Measurements from ENCODE around the gene IGFBP3. TPM values are rescaled to one million over a fixed set of nuclear protein-coding genes. Genes with fewer than 3 reads are reported as not detected.

Gene IGFBP3
- total RNA-seq, 2 experiments from 2014 or later: 8.0 to 10.0 TPM

DNA sequence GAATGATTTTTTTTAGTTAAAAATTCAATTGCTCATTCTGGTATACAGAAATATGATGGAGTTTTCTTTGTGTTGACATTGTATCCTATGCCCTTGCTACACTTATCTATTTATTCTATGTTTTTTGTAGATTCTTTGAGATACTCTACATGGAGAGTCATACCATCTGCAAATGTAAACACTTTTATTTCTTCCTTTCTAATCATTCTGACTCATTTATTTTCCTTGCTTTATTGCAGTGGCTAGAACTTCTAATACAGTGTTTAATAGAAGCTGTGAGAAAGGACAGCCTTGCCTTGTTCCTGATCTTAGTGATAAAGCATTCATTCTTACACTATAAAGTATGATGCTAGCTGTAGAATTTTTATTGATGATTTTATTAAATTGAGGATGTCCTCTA, 9.9 kb upstream of the IGFBP3 start:
- ChIA-PET CTCF (interaction anchor here (0.6 kb wide), 1 partner anchor 9 kb away, joined by 3 read pairs; no protein-coding TSS in a partner anchor), POLR2A (no interaction called here)
- H3K9me3 Mint-ChIP-seq: peaks cover 3% of the 10 kb centered on the region
- no peak for ATAC-seq (ENCODE audit: poor library complexity)
- no peaks in the 10 kb centered on the region for H3K4me1 Mint-ChIP-seq (ENCODE audit: low read depth)
- no peak for DNase-seq
- TF ChIP-seq, protein P1, sequence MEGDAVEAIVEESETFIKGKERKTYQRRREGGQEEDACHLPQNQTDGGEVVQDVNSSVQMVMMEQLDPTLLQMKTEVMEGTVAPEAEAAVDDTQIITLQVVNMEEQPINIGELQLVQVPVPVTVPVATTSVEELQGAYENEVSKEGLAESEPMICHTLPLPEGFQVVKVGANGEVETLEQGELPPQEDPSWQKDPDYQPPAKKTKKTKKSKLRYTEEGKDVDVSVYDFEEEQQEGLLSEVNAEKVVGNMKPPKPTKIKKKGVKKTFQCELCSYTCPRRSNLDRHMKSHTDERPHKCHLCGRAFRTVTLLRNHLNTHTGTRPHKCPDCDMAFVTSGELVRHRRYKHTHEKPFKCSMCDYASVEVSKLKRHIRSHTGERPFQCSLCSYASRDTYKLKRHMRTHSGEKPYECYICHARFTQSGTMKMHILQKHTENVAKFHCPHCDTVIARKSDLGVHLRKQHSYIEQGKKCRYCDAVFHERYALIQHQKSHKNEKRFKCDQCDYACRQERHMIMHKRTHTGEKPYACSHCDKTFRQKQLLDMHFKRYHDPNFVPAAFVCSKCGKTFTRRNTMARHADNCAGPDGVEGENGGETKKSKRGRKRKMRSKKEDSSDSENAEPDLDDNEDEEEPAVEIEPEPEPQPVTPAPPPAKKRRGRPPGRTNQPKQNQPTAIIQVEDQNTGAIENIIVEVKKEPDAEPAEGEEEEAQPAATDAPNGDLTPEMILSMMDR (IDR thresholded peaks at IDR 0.05): no peak
- no peaks in the 10 kb centered on the region for H3K36me3 Mint-ChIP-seq (ENCODE audit: low read depth)
- no peaks in the 10 kb centered on the region for H3K4me1 ChIP-seq (ENCODE audit: insufficient read depth, low read length)
- no peaks in the 10 kb centered on the region for H3K36me3 ChIP-seq (ENCODE audit: insufficient read depth, low read length)
- no peak overlapping the region for H3K27ac Mint-ChIP-seq
- H3K27ac ChIP-seq (ENCODE audit: low read depth in 1 of 2, low read length in 2 of 2): no peak overlapping the region
- no peak overlapping the region for H3K4me3 Mint-ChIP-seq
- H3K4me3 ChIP-seq (ENCODE audit: low read length): no peak overlapping the region
- intact Hi-C loops (cut with DNase I, micrococcal nuclease): no loop called here
- H3K27me3 Mint-ChIP-seq: peaks cover 12% of the 10 kb centered on the region
- peaks cover 0 to 5% of the 10 kb centered on the region in 2 experiments for H3K27me3 ChIP-seq (ENCODE audit: control insufficient read depth in 1 of 2, insufficient read depth in 2 of 2, low read length in 2 of 2)
- H3K9me3 ChIP-seq (ENCODE audit: control insufficient read depth in 1 of 2, insufficient read depth in 1 of 2, low read length in 2 of 2): no peaks in the 10 kb centered on the region

DNA sequence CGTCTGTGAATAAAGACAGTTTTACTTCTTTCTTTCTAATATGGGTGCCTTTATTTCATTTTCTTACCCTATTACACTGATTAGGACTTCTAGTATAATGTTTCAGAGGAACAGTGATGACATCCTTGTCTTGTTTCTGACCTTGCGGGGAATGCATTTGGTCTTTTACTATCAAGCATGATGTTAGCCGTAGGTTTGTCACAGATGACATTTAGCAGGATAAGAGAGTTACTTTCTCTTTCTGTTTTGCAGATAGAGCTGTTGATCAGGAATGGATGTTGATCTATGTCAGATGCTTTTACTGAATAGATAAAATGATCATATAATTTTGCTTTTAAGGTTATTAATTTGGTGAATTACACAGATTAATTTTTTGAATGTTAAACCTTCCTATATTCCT, 6.6 kb upstream of the IGFBP3 start:
- Histone ChIP-seq H3K4me1 (ENCODE audit: insufficient read depth, low read length) (peaks cover 6% of the 10 kb centered on the region), H3K27ac (ENCODE audit: low read depth in 1 of 2, low read length in 2 of 2) (no peak overlapping the region), H3K9me3 (ENCODE audit: control insufficient read depth in 1 of 2, insufficient read depth in 1 of 2, low read length in 2 of 2) (no peaks in the 10 kb centered on the region), H3K27me3 (ENCODE audit: control insufficient read depth in 1 of 2, insufficient read depth in 2 of 2, low read length in 2 of 2) (peaks cover 5 to 13% of the 10 kb centered on the region in 2 experiments), H3K4me3 (ENCODE audit: low read length) (no peak overlapping the region), H3K36me3 (ENCODE audit: insufficient read depth, low read length) (no peaks in the 10 kb centered on the region)
- no peak overlapping the region for H3K4me3 Mint-ChIP-seq
- TF ChIP-seq, protein P1 (IDR thresholded peaks at IDR 0.05): no peak
- H3K36me3 Mint-ChIP-seq (ENCODE audit: low read depth): no peaks in the 10 kb centered on the region
- H3K27me3 Mint-ChIP-seq: peaks cover 33% of the 10 kb centered on the region
- no peak overlapping the region for H3K27ac Mint-ChIP-seq
- no peaks in the 10 kb centered on the region for H3K9me3 Mint-ChIP-seq
- intact Hi-C loops (cut with DNase I, micrococcal nuclease): no loop called here
- ATAC-seq (ENCODE audit: poor library complexity): no peak
- peak in 1 of 14 experiments; percentile 38 for DNase-seq
- ChIA-PET CTCF (no interaction called here), POLR2A (no interaction called here)
- H3K4me1 Mint-ChIP-seq (ENCODE audit: low read depth): peaks cover 7% of the 10 kb centered on the region

DNA sequence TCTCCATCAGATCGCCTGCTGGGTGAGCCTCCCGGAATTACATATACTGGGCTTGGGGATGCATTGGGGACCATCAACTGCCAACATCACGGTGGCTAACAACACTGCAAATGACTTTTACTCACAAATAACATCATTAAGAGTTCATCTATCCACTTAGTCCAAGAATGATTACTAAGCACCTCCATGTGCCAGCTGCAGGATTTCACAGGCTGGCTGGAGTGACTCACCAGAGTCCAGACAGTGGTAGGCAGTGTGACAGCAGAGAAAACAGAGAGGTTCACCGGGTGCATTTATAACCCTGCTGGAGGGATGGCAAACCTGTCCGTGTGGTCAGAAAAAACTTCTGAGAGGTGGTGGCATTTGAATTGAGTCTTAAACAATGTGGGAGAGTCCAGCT, 3.2 kb upstream of the IGFBP3 start:
- H3K36me3 Mint-ChIP-seq (ENCODE audit: low read depth): no peaks in the 10 kb centered on the region
- H3K27me3 Mint-ChIP-seq: peaks cover 56% of the 10 kb centered on the region
- ATAC-seq (ENCODE audit: poor library complexity) (no peak), DNase-seq (no peak)
- Histone ChIP-seq H3K27ac (ENCODE audit: low read depth in 1 of 2, low read length in 2 of 2) (no peak overlapping the region), H3K36me3 (ENCODE audit: insufficient read depth, low read length) (no peaks in the 10 kb centered on the region), H3K4me1 (ENCODE audit: insufficient read depth, low read length) (peaks cover 22% of the 10 kb centered on the region), H3K27me3 (ENCODE audit: control insufficient read depth in 1 of 2, insufficient read depth in 2 of 2, low read length in 2 of 2) (peaks cover 25 to 38% of the 10 kb centered on the region in 2 experiments), H3K4me3 (ENCODE audit: low read length) (no peak overlapping the region), H3K9me3 (ENCODE audit: control insufficient read depth in 1 of 2, insufficient read depth in 1 of 2, low read length in 2 of 2) (peaks cover 0 to 4% of the 10 kb centered on the region in 2 experiments)
- ChIA-PET CTCF (no interaction called here), POLR2A (no interaction called here)
- intact Hi-C loops (cut with DNase I, micrococcal nuclease): no loop called here
- peaks cover 19% of the 10 kb centered on the region for H3K4me1 Mint-ChIP-seq (ENCODE audit: low read depth)
- no peak overlapping the region for H3K27ac Mint-ChIP-seq
- H3K9me3 Mint-ChIP-seq: no peaks in the 10 kb centered on the region
- TF ChIP-seq, protein P1 (IDR thresholded peaks at IDR 0.05): no peak
- H3K4me3 Mint-ChIP-seq: no peak overlapping the region
